Peyer's patch (tissue), 4 donors: ENCODE results near the gene QRFPR. TPM values are rescaled to one million over a fixed set of nuclear protein-coding genes. Genes with fewer than 3 reads are reported as not detected.

Experiments used
- DNase-seq, 3 donors: peaks; one replicate each; pipeline ENCODE4 v3.0.0-alpha.2; 2017 to 2019
- H3K27ac ChIP-seq, 4 donors: fragments of 200-600 bp; sonication (generic); one replicate each; pipeline ENCODE4 v1.5.1; 2016 to 2019
- H3K27me3 ChIP-seq, 2 donors: fragments of 200-600 bp; sonication (generic); one replicate each; pipeline ENCODE4 v1.5.1; 2019
- H3K36me3 ChIP-seq, 3 donors: fragments of 200-600 bp; sonication (generic); one replicate each; pipeline ENCODE4 v1.5.1; 2016 to 2019
- H3K4me1 ChIP-seq, 4 donors: fragments of 200-600 bp; sonication (generic); one replicate each; pipeline ENCODE4 v1.5.1; 2016 to 2019
- H3K4me3 ChIP-seq, 4 donors: fragments of 200-600 bp; sonication (generic); 1 replicate in 3 of 4; 2 replicates in 1 of 4; pipeline ENCODE4 v1.5.1; 2016 to 2019; ENCODE audit warnings: mild to moderate bottlenecking in 1 of 4
- H3K9me3 ChIP-seq, 4 donors: fragments of 200-600 bp; sonication (generic); one replicate each; pipeline ENCODE4 v1.5.1; 2016 to 2019; ENCODE audit warnings: mild to moderate bottlenecking in 1 of 4
- POLR2A ChIP-seq, 2 donors: fragments of 450-650 bp; IDR thresholded peaks; one replicate each; pipeline ENCODE4 v1.5.1; 2017; ENCODE audit warnings: antibody characterized with exemption in 2 of 2, mild to moderate bottlenecking in 2 of 2, moderate library complexity in 2 of 2
- total RNA-seq, 4 donors: library from RNA; depleted of rRNA; stranded (reverse); fragments of >200 nt; gene quantifications; one replicate each; pipeline ENCODE4 v1.1.0, GENCODE V29; 2016
- TF ChIP-seq, protein P1 (sequence below), 6 experiments: fragments of 450-650 bp in 4 of 6; fragments of 200-600 bp in 2 of 6; sonication (generic) in 1 of 6; IDR thresholded peaks; one replicate each; pipeline ENCODE4 v1.5.1; 2017 to 2019; ENCODE audit warnings: antibody characterized with exemption in 6 of 6, mild to moderate bottlenecking in 3 of 6, moderate library complexity in 1 of 6

Gene QRFPR
- total RNA-seq, 4 donors from 2014 or later: not detected

DNA sequence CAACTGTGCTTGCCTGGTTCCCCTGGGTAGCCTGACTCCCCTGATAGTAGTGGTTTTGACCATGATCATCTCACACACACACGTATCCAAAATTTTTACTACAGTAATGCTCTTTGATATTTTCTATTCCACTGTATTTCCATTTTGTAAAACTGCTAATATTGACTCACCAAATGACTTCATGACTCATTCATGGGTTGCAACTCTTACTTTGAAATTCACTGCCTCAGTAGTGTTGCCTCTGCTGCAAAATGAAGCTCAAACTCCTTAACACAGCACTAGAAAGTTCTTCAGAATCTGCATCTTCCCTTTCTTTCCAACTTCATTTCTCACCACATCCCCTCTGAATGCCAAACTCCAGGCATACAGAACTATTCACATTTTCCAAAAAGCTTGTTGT is 20.3 kb downstream of the QRFPR start:
- TF ChIP-seq POLR2A (IDR thresholded peaks at IDR 0.05): no peak
- TF ChIP-seq, protein P1, sequence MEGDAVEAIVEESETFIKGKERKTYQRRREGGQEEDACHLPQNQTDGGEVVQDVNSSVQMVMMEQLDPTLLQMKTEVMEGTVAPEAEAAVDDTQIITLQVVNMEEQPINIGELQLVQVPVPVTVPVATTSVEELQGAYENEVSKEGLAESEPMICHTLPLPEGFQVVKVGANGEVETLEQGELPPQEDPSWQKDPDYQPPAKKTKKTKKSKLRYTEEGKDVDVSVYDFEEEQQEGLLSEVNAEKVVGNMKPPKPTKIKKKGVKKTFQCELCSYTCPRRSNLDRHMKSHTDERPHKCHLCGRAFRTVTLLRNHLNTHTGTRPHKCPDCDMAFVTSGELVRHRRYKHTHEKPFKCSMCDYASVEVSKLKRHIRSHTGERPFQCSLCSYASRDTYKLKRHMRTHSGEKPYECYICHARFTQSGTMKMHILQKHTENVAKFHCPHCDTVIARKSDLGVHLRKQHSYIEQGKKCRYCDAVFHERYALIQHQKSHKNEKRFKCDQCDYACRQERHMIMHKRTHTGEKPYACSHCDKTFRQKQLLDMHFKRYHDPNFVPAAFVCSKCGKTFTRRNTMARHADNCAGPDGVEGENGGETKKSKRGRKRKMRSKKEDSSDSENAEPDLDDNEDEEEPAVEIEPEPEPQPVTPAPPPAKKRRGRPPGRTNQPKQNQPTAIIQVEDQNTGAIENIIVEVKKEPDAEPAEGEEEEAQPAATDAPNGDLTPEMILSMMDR (IDR thresholded peaks at IDR 0.05): no peak
- no peak for DNase-seq
- Histone ChIP-seq H3K36me3 (no peaks in the 10 kb centered on the region), H3K27ac (no peak overlapping the region), H3K9me3 (no peaks in the 10 kb centered on the region), H3K4me3 (no peak overlapping the region), H3K4me1 (no peaks in the 10 kb centered on the region), H3K27me3 (no peaks in the 10 kb centered on the region)

DNA sequence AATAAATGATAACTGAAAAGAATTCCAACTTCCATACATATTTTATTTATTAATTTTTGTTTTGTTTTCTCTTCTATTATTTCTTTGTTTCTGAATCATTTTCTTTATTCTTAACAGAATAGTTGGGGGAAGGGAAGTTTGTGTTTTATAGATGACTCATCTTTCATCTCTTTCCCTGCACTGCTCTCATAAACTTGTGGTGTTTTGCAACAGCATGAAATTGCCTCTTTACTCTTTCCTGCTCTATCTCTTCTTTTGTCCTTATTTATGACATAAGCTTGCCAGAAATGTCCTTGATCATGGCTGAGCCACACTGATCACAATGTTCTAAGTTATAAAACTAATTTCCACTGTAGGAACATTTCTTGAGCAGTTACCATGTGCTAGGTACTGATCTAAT is 22.3 kb downstream of the QRFPR start:
- H3K36me3 ChIP-seq: no peaks in the 10 kb centered on the region
- H3K4me3 ChIP-seq: no peak overlapping the region
- no peak overlapping the region for H3K27ac ChIP-seq
- no peak for TF ChIP-seq POLR2A (IDR thresholded peaks at IDR 0.05)
- TF ChIP-seq, protein P1 (IDR thresholded peaks at IDR 0.05): no peak
- no peaks in the 10 kb centered on the region for H3K9me3 ChIP-seq
- no peak for DNase-seq
- H3K27me3 ChIP-seq: no peaks in the 10 kb centered on the region
- no peaks in the 10 kb centered on the region for H3K4me1 ChIP-seq

DNA sequence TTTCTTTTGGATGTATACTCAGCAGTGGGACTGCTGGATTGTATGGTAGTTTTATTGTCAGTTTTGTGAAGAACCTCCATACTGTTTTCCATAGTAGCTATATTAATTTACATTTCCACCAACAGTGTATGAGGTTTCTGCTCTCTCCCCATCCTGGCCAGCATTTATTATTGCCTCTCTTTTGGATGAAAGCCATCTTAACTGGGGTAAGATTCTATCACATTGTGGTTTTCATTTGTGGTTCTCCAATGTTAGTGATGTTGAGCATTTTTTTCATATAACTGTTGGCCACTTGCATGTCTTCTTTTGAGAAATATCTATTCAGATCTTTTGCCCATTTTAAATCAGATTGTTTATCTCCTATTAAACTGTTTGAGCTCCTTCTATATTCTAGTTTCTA is 27.6 kb downstream of the QRFPR start:
- Histone ChIP-seq H3K9me3 (no peaks in the 10 kb centered on the region), H3K4me1 (no peaks in the 10 kb centered on the region), H3K4me3 (no peak overlapping the region), H3K27me3 (no peaks in the 10 kb centered on the region), H3K27ac (no peak overlapping the region), H3K36me3 (no peaks in the 10 kb centered on the region)
- TF ChIP-seq, protein P1 (IDR thresholded peaks at IDR 0.05): no peak
- TF ChIP-seq POLR2A (IDR thresholded peaks at IDR 0.05): no peak
- DNase-seq: no peak

DNA sequence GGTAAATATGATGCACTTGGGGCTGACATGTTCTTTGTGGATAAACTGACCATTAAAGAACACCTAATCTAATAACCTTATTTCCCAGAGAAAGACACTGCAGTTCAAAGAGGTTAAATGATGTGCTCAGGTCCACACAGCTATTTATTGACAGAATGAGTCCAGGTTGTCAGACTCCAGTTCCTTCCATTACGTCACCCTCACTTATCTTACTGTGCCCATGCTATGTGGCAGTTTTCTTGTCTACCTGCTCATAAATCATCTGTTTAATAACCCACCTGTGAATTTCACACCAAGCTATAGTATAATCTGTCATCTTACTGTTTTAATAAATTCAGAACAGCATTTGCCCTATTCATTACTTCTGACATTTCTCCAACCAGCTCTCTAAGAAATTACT is 36.7 kb downstream of the QRFPR start:
- no peak for DNase-seq
- H3K4me1 ChIP-seq: no peaks in the 10 kb centered on the region
- no peaks in the 10 kb centered on the region for H3K27me3 ChIP-seq
- no peak for TF ChIP-seq POLR2A (IDR thresholded peaks at IDR 0.05)
- TF ChIP-seq, protein P1 (IDR thresholded peaks at IDR 0.05): no peak
- no peak overlapping the region for H3K4me3 ChIP-seq
- H3K27ac ChIP-seq: no peak overlapping the region
- H3K36me3 ChIP-seq: no peaks in the 10 kb centered on the region
- H3K9me3 ChIP-seq: no peaks in the 10 kb centered on the region

DNA sequence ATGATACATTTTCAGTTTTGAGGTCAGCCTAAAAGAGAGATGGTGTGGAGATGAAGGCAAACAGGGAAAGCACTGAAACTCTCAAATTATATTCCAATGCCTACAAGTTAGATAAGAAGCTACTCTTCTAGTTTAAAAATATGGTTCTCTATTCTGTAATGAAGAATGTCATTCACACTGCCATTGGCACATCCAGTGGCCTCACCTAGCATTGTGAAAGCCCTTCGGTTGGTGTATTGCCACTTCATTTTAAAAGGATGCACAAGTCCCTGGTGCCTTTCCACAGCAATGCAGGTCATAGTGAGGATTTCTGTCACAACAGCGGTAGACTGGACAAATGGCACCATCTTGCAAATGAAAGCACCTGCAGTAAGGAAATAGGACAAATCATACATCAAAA is 40.6 kb downstream of the QRFPR start:
- Histone ChIP-seq H3K27ac (no peak overlapping the region), H3K36me3 (no peaks in the 10 kb centered on the region), H3K27me3 (no peaks in the 10 kb centered on the region), H3K4me1 (no peaks in the 10 kb centered on the region), H3K4me3 (no peak overlapping the region), H3K9me3 (no peaks in the 10 kb centered on the region)
- no peak for DNase-seq
- TF ChIP-seq POLR2A (IDR thresholded peaks at IDR 0.05): no peak
- TF ChIP-seq, protein P1 (IDR thresholded peaks at IDR 0.05): no peak

DNA sequence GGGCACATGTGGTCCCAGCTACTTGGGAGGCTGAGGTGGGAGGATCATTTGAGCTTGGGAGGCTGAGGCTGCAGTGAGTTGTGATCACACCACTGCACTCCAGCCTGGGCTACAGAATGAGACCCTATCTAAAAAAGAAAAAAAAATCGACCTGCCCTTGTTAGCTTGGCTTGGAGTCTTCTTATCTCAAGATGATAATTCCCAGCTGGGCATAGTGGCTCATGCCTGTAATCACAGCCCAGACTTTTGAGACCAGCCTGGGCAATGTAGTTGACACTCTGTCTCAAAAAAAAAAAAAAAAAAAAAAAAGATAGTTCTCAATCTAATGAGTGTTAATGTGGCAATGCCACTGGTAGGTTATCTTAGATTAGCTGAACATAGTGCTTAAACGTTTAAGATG is 41.0 kb downstream of the QRFPR start:
- no peaks in the 10 kb centered on the region for H3K36me3 ChIP-seq
- no peaks in the 10 kb centered on the region for H3K4me1 ChIP-seq
- no peaks in the 10 kb centered on the region for H3K9me3 ChIP-seq
- no peak overlapping the region for H3K4me3 ChIP-seq
- no peaks in the 10 kb centered on the region for H3K27me3 ChIP-seq
- DNase-seq: no peak
- TF ChIP-seq, protein P1 (IDR thresholded peaks at IDR 0.05): no peak
- no peak for TF ChIP-seq POLR2A (IDR thresholded peaks at IDR 0.05)
- H3K27ac ChIP-seq: no peak overlapping the region
